OCI-LY7 (cell line): ENCODE measurements around the gene BTG2. TPM values are rescaled to one million over a fixed set of nuclear protein-coding genes. Genes with fewer than 3 reads are reported as not detected.

Source experiments
- BruUV-seq: library from RNA; stranded (reverse); fragments of 400-500 nt; replicated peaks from 2 replicates; lab custom pipeline; 2021; lab: Mats Ljungman, UMichigan
- CTCF ChIA-PET: fragments of 300-600 bp; sonication (Branson Sonifier 250); formaldehyde crosslinking; loops from one replicate; lab custom pipeline; 2022; ENCODE audit warnings: antibody characterized with exemption; ENCODE audit not compliant: unreplicated experiment; lab: Charles Lee
- POLR2A ChIA-PET: fragments of 300-600 bp; sonication (Branson Sonifier 250); formaldehyde crosslinking; loops from one replicate; lab custom pipeline; 2022; ENCODE audit warnings: antibody characterized with exemption; lab: Charles Lee
- DNase-seq: peaks from one replicate; pipeline ENCODE4 v3.0.0-alpha.2; 2015; ENCODE audit warnings: low spot score
- H2AFZ ChIP-seq: fragments of 200-600 bp; sonication (generic), shearing (Covaris generic); 2 replicates; pipeline ENCODE4 v1.6.1; 2014; ENCODE audit warnings: mild to moderate bottlenecking, antibody characterized with exemption, low read length, moderate library complexity
- H3K27ac ChIP-seq: fragments of 200-600 bp; sonication (generic); 2 replicates; pipeline ENCODE4 v1.5.1; 2014; ENCODE audit warnings: mixed run types, low read depth, mild to moderate bottlenecking, moderate library complexity, low read length, inconsistent platforms; ENCODE audit not compliant: poor library complexity, severe bottlenecking
- H3K36me3 ChIP-seq: fragments of 200-600 bp; sonication (generic); 2 replicates; pipeline ENCODE4 v1.6.1; 2014; ENCODE audit warnings: mild to moderate bottlenecking, antibody characterized with exemption, low read length, moderate library complexity, mixed read lengths; ENCODE audit not compliant: insufficient read depth
- H3K4me1 ChIP-seq: fragments of 200-600 bp; sonication (generic); 2 replicates; pipeline ENCODE4 v1.5.1; 2014; ENCODE audit warnings: mild to moderate bottlenecking, low read length; ENCODE audit not compliant: insufficient read depth, poor library complexity, severe bottlenecking
- H3K4me2 ChIP-seq: fragments of 200-600 bp; sonication (generic); 2 replicates; pipeline ENCODE4 v1.6.1; 2014; ENCODE audit warnings: mild to moderate bottlenecking, low read length
- H3K4me3 ChIP-seq: fragments of 200-600 bp; sonication (generic); 2 replicates; pipeline ENCODE4 v1.5.1; 2014; ENCODE audit warnings: mild to moderate bottlenecking, low read depth, low read length; ENCODE audit not compliant: poor library complexity, severe bottlenecking
- H3K79me2 ChIP-seq: fragments of 200-600 bp; sonication (generic); 2 replicates; pipeline ENCODE4 v1.6.1; 2016; ENCODE audit warnings: low read depth, mild to moderate bottlenecking, low read length, moderate library complexity, mixed read lengths; ENCODE audit not compliant: insufficient read depth
- H3K9me2 ChIP-seq: fragments of 200-600 bp; sonication (generic); 2 replicates; pipeline ENCODE4 v1.6.1; 2016; ENCODE audit warnings: mild to moderate bottlenecking, low read length, mixed read lengths; ENCODE audit not compliant: insufficient read depth
- H3K9me3 ChIP-seq: fragments of 200-600 bp; sonication (generic); 2 replicates; pipeline ENCODE4 v1.6.1; 2014; ENCODE audit warnings: mild to moderate bottlenecking, mixed run types, low read length, mixed read lengths
- H4K20me1 ChIP-seq: fragments of 200-600 bp; sonication (generic); 2 replicates; pipeline ENCODE4 v1.6.1; 2014; ENCODE audit warnings: mild to moderate bottlenecking, antibody characterized with exemption, low read length, moderate library complexity, mixed read lengths; ENCODE audit not compliant: insufficient read depth
- EZH2phosphoT487 ChIP-seq: fragments of 200-600 bp; sonication (generic); IDR thresholded peaks from 2 replicates; pipeline ENCODE4 v1.6.1; 2018; ENCODE audit warnings: low read depth, borderline replicate concordance, mild to moderate bottlenecking, mixed run types, antibody characterized with exemption, low read length, moderate library complexity, mixed read lengths
- intact Hi-C: fragments of 100-400 bp; cut with micrococcal nuclease; formaldehyde crosslinking; loops from one replicate; pipeline ENCODE4 v1.10.0; 2022; ENCODE audit not compliant: unreplicated experiment
- total RNA-seq, 2 experiments: library from RNA; depleted of rRNA in 1 of 2; stranded (reverse); fragments of >200 nt in 1 of 2; shearing (Covaris generic) in 1 of 2; gene quantifications; 2 replicates each; pipeline ENCODE4 v1.2.3, GENCODE V29; 2014 to 2022
- TF ChIP-seq, protein P1 (sequence below): fragments of 200-600 bp; sonication (generic); conservative IDR thresholded peaks from 2 replicates; pipeline ENCODE4 v1.5.1; 2014; ENCODE audit warnings: mild to moderate bottlenecking, antibody characterized with exemption, low read length, moderate library complexity, mixed read lengths

Gene BTG2
- total RNA-seq, 2 experiments from 2014 or later = 99.5 to 156 TPM

GRCh38 chr1:203327684-203328457 is 22.6 kb downstream of the BTG2 start:
- H3K4me3 ChIP-seq = peak overlapping the region; percentile 67
- no peaks in the 10 kb centered on the region for H3K9me3 ChIP-seq
- BruUV-seq = TSS peak; percentile 44
- TF ChIP-seq, protein P1, sequence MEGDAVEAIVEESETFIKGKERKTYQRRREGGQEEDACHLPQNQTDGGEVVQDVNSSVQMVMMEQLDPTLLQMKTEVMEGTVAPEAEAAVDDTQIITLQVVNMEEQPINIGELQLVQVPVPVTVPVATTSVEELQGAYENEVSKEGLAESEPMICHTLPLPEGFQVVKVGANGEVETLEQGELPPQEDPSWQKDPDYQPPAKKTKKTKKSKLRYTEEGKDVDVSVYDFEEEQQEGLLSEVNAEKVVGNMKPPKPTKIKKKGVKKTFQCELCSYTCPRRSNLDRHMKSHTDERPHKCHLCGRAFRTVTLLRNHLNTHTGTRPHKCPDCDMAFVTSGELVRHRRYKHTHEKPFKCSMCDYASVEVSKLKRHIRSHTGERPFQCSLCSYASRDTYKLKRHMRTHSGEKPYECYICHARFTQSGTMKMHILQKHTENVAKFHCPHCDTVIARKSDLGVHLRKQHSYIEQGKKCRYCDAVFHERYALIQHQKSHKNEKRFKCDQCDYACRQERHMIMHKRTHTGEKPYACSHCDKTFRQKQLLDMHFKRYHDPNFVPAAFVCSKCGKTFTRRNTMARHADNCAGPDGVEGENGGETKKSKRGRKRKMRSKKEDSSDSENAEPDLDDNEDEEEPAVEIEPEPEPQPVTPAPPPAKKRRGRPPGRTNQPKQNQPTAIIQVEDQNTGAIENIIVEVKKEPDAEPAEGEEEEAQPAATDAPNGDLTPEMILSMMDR = peak; percentile 81
- no peak for TF ChIP-seq EZH2phosphoT487
- POLR2A ChIA-PET = interaction anchor here (0.6 to 12.9 kb wide), 6 partner anchors 8 to 58 kb away, joined by 3 to 458 read pairs (median 23); partner anchors contain the start of gene BTG2
- no peak overlapping the region; the same call in 1 of the 2 replicates for H2AFZ ChIP-seq
- peaks cover 5% of the 10 kb centered on the region; the same call in 1 of the 2 replicates for H3K79me2 ChIP-seq
- H3K9me2 ChIP-seq = no peaks in the 10 kb centered on the region
- no peaks in the 10 kb centered on the region for H3K36me3 ChIP-seq
- no peak for DNase-seq
- intact Hi-C loops = loop anchor here (1.0 to 10.0 kb wide), 4 partner anchors 55 to 1987 kb away; partner anchors contain the start of gene RBBP5
- peaks cover 82% of the 10 kb centered on the region for H3K4me1 ChIP-seq
- peak overlapping the region; percentile 98 for H3K27ac ChIP-seq
- CTCF ChIA-PET = interaction anchor here (0.6 to 1.4 kb wide), 7 partner anchors 9 to 55 kb away, joined by 3 to 7 read pairs (median 4); no protein-coding TSS in a partner anchor
- H3K4me2 ChIP-seq = peak overlapping the region; percentile 76
- no peaks in the 10 kb centered on the region for H4K20me1 ChIP-seq

DNA sequence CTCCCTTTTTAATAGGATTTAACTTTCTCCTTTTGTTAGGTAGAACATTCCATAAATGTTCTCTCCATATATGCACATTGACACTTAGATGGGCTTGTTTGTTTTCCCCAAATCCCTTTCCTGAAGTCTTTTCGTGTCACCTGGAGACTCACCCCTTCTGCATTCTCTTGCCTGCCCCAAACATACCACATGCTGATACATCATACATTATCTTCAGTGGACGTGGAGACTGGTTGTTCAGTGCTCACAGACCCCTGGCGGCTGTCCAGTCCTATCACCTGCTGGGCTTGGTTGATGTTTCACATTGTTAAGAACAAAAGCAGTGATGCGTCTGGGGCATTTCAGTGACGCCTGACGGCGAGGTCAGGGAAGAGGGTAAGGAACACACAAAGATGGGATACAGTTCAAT is 23.4 kb downstream of the BTG2 start:
- Histone ChIP-seq H3K9me3 (no peaks in the 10 kb centered on the region), H3K9me2 (no peaks in the 10 kb centered on the region), H3K4me2 (peak overlapping the region; percentile 76), H3K27ac (peak overlapping the region; percentile 98), H4K20me1 (no peaks in the 10 kb centered on the region), H3K79me2 (no peaks in the 10 kb centered on the region; the same call in 1 of the 2 replicates), H2AFZ (peak overlapping the region; percentile 23; the same call in 1 of the 2 replicates), H3K4me3 (peak overlapping the region; percentile 67), H3K36me3 (no peaks in the 10 kb centered on the region), H3K4me1 (peaks cover 73% of the 10 kb centered on the region)
- intact Hi-C loops = loop anchor here (5.0 to 10.0 kb wide), 2 partner anchors 1794 to 1986 kb away; partner anchors contain the start of gene RBBP5
- peak; percentile 75 for DNase-seq
- POLR2A ChIA-PET = interaction anchor here (0.6 to 12.9 kb wide), 5 partner anchors 8 to 59 kb away, joined by 5 to 458 read pairs (median 26); partner anchors contain the start of gene BTG2
- CTCF ChIA-PET = no interaction called here
- TF ChIP-seq, protein P1 = peak; percentile 74
- no peak for TF ChIP-seq EZH2phosphoT487
- no TSS peak for BruUV-seq
